NCI-H2227 (cell line): ENCODE data around the gene TRERF1.
"Not testable (repeated sequence)": the region's sequence is repeated elsewhere in the genome, so short reads cannot be mapped to it uniquely, and the experiment has no call there.

Experiments
- DNase-seq: peaks from one replicate; lab custom pipeline; 2025; ENCODE audit not compliant: unreplicated experiment; lab: John Stamatoyannopoulos, UW

The TRERF1 gene

DNA sequence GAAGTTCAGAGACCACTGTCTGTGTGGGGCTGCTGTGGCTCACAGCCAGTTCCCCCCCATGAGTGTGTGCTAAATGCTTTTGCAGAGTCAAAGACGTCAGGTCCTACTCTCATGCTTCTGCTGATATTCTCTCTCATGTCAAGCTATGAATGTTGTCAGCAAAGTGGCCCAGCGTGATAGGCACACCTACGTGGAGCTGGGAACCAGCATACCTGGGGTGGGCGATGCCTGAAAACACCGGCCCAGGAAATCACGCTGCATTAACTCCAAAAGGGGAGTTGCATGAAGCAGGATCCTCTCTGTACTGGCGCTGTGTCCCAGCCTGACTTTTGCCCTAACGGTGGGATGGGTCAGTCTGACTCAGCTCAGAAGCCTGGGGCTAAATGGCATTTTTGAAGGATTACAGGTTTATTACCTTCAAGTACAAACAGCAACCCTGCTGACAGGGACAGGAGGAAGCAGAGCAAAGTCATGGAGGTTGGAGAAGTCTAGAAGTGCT, 225.0 kb downstream of the TRERF1 start:
- no peak for DNase-seq

DNA sequence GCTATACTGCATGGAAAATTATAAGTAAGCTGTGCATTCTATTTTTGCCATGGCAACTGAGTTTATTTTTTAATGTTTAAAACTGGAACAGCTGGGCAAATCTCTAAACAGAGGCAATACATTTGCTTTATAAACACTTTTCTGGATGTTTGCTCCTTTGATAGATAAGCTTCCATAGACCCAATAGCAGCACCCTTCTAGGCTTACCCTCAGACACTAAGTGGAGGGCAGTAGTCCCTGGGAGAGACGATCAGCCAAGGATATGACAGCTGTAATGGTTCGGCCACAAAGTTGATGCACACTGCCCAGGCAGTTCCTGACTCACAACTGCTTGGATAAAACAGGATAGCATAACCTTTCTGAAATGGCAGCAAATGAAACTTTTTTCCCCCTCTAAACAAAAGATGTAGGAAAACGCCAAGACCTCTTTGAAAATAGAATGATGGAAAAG, 225.5 kb downstream of the TRERF1 start:
- no peak for DNase-seq

DNA sequence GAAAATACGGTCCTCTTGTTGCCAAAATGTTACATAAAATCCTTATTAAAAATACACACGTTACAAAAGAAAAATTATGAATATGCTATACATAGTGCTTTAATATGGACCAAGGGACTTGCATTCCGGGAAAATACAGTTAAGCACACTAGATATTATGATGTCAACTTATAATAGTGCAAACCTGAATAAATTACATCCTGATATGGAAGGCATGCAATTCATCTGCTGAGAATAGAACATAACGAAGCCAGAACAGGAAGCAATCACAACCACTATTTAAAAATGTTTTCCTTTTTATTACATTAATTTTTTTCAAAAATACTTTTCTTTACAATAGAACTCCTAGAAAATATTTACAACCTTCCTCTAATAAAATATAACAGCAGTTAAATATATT, 226.3 kb downstream of the TRERF1 start:
- DNase-seq, result no peak

DNA sequence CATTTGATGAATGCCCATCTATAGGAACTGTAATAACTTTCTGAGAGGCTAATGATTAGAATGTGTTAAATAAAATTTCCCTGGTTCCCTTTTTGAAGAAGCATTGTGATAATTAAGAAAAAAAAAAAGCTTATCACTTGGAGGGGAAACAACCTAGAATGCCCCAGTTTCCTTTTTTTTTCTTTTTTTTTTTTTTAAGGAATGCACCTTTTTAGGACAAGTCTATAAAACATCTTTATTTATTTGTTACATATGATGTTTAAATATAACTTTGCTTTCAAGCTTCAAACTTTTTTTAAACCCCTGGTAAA, 226.7 kb downstream of the TRERF1 start:
- DNase-seq, result no peak

DNA sequence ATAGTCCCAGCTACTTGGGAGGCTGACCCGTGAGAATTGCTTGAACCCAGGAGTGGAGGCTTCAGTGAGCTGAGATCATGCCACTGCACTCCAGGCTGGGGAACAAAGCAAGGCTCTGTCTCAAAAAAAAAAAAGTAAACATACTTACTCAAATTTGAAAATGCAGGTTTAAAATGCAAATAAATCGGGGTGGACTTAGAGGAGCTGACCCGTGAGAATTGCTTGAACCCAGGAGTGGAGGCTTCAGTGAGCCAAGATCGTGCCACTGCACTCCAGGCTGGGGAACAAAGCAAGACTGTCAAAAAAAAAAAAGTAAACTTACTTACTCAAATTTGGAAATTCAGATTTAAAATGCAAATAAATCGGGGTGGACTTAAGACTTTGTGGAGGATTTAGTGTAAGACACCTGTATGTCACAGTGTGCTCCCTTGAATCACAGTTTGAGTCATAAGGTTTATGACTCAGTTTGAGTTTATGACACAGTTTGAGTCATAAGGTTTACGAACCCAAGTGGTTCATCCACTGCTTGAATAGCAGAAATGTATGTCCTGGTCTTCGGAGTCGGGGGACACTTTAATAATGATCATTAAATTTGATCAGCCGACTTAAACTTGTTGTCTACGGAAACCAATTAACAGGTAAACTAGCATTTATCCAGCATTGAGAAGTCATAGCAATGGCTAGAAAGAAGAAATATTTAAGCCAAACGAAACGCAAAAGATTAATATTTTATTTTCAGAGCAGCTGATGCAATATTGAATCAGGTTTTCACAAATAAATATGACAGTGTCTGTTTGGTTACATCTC, 227.3 kb downstream of the TRERF1 start:
- no peak for DNase-seq

GRCh38 chr6:42222448-42222847, 229.3 kb downstream of the TRERF1 start:
- DNase-seq, result no peak

DNA sequence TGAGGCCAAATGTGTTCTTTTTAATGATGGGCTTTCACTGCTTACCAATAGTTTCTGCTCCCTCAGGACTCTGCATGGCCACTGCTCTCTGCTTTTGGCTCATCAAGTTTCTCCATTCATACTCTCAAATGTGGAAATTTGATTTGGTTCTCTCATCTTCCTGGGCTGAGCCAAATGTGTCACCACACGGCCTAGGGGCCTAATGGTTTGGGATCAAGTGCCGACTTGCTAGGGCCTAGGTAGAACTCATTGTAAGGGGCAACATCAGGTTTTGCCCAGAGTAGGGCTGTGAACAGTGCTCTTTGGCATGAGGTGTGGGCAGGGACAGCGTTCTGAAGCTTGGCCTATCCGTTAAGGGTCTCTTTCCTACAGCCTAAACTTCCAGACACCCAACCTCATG, 230.2 kb downstream of the TRERF1 start:
- DNase-seq, result no peak

DNA sequence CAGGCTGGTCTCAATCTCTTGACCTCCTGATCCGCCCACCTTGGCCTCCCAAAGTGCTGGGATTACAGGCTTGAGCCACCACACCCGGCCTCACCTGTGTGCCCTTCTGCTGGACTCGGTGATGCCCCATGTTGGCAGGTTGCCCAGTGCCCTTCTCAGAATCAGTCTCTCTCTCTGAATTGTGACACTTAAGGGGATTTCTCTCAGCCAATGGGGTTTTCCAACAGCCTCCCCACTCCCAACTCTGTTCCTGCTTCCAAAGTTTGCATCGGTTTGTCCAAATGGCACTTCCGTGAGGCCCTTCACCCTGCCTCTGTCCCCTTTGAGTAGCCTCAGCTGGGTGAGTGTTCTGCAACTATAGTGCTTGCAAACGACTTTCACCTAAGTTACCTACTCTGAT, 230.9 kb downstream of the TRERF1 start:
- DNase-seq, result no peak

DNA sequence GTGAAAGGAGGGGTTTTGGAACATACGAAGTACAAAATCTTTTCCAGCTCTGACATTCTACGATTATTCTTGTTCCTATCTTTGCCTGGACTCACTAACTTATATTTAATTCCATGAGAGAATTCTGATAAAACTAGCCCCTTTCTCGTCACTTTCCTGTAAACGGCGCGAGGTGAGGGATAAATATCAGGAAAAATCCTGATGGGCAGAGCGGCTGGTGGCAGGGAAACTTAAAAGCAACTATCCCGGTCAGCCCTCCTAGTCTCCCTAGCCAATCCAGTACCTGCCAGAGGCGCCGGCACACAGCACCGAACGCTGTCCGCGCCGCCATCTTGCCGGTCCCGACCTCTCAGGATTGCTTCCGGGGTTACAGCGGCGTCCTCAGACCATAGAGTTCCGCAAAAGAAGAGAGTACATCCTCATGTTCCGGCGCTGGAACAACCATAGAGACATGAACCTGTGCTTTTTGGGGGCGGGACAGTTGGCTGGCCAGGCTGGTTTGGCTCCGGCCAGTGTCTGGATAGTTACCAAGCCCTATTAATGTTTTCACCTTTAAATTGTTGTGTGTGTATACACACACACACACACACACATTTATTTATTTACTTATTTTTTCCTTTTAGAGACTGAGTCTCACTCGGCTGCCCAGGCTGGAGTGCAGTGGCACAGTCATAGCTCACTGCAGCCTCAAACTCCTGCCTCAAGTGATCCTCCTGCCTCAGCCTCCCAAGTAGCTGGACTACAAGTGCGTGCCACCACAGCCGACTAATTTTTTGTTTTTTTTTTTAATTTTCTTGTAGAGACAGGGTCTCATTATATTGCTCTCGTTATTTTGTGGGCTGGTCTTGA, 234.0 kb downstream of the TRERF1 start, which contains the start of gene MRPS10:
MRPS10 (minus strand) TSS at position 343 of the 849 bp plus-strand sequence; CDS start at position 331, 12 bp downstream.
- DNase-seq, result peak; percentile 92

DNA sequence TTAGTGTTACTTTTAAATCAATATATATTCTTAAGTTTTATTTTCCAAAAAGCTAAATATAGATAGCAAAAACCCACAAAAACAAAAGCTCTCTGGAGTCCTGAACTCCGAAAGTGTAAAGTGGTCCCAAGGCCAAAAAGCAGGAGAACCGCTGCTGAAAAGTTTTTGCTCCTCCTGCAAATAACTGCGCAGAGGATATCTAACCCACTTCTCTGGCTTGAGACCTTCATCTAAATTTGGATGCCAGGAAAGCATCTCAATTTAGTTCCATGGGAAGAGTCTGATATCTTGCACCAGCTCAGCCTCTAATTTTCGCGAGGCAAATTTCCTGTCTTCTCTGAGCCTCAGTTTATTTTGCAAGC, 234.6 kb downstream of the TRERF1 start:
- no peak for DNase-seq

- DNase-seq, result not testable (repeated sequence)
Observed at GRCh38 chr6:42216495-42216894, 235.2 kb downstream of the TRERF1 start.

- DNase-seq, result no peak
Observed at GRCh38 chr6:42212442-42212841, 239.3 kb downstream of the TRERF1 start.

DNA sequence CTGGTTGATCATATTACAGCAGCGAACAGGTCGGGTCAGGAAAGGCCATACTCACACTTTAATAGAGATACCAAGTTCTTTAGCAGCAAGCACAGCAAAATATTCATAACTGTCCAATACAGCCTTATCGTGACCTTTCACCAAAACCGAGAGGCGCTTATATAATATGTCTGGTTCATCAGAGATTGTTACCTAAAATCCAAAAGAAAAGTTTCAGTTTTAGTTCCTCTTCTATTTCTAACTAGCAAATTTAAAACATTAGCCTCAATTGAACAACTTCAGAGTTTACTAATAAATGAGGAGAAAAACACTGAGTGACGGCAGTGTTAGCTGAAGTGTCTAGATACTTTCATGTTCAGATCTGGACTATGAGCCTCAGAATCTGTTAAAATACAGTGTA, 240.0 kb downstream of the TRERF1 start:
- no peak for DNase-seq

DNA sequence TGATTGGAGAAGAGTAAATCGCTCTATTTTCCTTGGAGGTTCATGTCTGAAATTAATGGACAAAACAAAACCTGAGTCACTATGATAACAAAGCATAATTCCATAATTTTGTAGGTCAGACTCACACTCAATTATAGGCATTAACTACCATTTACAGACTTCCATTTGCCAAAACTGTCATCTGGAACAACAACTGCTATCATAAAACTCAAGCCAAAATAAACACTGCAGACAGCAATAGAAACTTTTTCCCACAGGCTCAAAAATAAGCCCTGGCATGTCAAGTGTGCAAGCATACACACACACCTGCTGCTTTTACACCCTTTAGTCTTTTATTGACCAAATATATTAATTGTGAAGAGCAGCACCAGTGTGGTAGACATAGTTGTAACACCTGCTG, 241.2 kb downstream of the TRERF1 start:
- DNase-seq, result peak; percentile 50

DNA sequence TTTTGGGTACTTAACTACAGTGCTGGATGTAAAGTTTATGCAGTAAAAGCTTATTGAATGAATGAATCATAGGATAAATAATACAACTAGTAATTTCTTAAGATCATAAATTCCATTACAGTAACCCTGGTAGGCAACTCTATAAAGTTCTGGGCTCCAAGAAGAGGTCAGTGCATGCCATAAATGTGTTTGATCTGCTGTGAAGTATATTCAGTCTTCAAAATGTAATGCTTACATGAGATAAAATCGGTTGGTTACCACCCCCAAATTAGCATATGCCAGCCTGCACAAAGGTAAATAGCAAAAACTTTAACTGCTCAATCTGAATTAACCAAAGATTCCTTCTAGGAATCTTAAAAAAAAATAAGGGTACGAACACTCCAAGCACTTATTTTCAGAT, 244.2 kb downstream of the TRERF1 start:
- not testable (repeated sequence) for DNase-seq

GRCh38 chr6:42204768-42205282, 246.9 kb downstream of the TRERF1 start:
- DNase-seq, result no peak

DNA sequence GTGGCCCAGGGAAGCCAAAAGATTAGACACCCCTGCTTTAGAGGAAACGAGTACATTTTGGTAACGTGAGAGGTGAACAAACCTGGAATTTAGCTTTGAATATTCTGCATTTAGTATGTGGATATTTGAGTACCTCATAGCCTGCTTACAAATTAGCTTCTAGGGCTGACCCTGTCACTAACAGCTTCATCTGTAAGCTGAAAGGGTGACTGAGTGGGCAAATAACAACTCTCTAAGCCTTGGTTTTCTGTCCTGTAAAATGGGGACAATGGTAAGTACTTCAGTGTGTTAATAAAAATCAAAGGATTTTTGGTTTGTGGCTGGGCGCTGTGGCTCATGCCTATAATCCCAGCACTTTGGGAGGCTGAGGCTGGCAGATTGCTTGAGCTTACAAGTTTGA, 248.5 kb downstream of the TRERF1 start:
- DNase-seq, result no peak

DNA sequence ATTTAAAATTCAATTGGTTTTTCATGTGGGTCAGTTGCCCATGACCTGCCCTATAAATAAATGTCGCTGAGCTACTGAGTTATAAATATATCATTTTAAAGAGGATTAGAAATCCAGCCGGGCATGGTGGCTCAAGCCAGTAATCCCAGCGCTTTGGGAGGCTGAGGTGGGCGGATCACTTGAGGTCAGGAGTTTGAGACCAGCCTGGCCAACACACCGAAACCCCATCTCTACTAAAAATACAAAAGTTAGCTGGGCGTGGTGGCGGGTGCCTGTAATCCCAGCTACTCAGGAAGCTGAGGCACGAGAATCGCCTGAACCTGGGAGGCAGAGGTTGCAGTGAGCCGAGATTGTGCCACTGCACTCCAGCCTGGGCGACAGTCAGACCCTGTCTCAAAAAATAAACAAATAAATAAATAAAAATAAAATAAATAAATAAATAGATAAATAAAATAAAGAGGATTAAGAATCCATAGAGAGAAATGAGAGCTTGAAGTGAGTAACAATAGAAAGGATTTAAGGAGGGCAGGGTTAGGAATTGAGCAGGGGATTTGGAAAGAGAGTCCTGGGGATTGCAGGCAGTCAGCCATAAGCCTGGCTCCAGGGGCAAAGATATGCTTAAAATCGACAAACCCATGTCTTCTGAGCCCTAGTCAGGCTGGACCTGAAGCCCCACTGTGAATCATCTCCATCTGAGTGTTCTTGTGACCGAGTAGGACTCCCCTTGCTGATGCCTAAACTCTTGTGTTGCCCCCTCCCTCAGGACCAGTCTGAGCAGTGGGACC, 249.4 kb downstream of the TRERF1 start:
- DNase-seq, result not testable (repeated sequence)

GRCh38 chr6:42201382-42201781, 250.3 kb downstream of the TRERF1 start:
- DNase-seq, result no peak

- DNase-seq, result no peak
Observed at GRCh38 chr6:42200035-42200434, 251.7 kb downstream of the TRERF1 start.
